Natural killer cell (primary cell): ENCODE results near the gene ENPP3. TPM values are rescaled to one million over a fixed set of nuclear protein-coding genes. Genes with fewer than 3 reads are reported as not detected.

Experiments used
- ATAC-seq, 3 donors: fragments of 150-1000 bp in 2 of 3; fragments of 200-7000 bp in 1 of 3; cut with Tn5 transposase; 1 replicate in 1 of 3; 2 replicates in 2 of 3; pipeline ENCODE4 v1.10.0; 2021; ENCODE audit warnings: mild to moderate bottlenecking in 2 of 3, moderate library complexity in 2 of 3
- DNase-seq, 2 donors: peaks; one replicate each; pipeline versions ENCODE4 v3.0.0 to v3.0.0-alpha.2; 2013 to 2021; ENCODE audit warnings: mixed read lengths in 1 of 2
- H3K27ac ChIP-seq: one replicate; pipeline ENCODE4 v1.5.1; 2013; ENCODE audit warnings: mild to moderate bottlenecking, low read length
- H3K27me3 ChIP-seq: one replicate; pipeline ENCODE4 v1.6.1; 2013; ENCODE audit warnings: low read length; ENCODE audit not compliant: control insufficient read depth, insufficient read depth
- H3K36me3 ChIP-seq: one replicate; pipeline ENCODE4 v1.6.1; 2013; ENCODE audit warnings: low read length; ENCODE audit not compliant: control insufficient read depth, insufficient read depth
- H3K4me1 ChIP-seq: one replicate; pipeline ENCODE4 v1.6.1; 2013; ENCODE audit warnings: low read length; ENCODE audit not compliant: control insufficient read depth, insufficient read depth
- H3K4me3 ChIP-seq: one replicate; pipeline ENCODE4 v1.5.1; 2013; ENCODE audit warnings: low read length
- H3K9me3 ChIP-seq: one replicate; pipeline ENCODE4 v1.6.1; 2013; ENCODE audit warnings: low read length; ENCODE audit not compliant: control insufficient read depth, insufficient read depth
- H3K27ac Mint-ChIP-seq, 2 donors: one replicate each; pipeline ENCODE4 v1.8.0; 2022; ENCODE audit warnings: mild to moderate bottlenecking in 2 of 2, mixed read lengths in 2 of 2, moderate library complexity in 1 of 2
- H3K27me3 Mint-ChIP-seq, 2 donors: one replicate each; pipeline ENCODE4 v1.8.0; 2022; ENCODE audit warnings: low read depth in 2 of 2, mixed read lengths in 2 of 2
- H3K36me3 Mint-ChIP-seq: one replicate; pipeline ENCODE4 v1.8.0; 2022; ENCODE audit warnings: mixed read lengths
- H3K4me1 Mint-ChIP-seq, 2 donors: one replicate each; pipeline ENCODE4 v1.8.0; 2022; ENCODE audit warnings: mixed read lengths in 2 of 2
- H3K4me3 Mint-ChIP-seq: one replicate; pipeline ENCODE4 v1.8.0; 2022; ENCODE audit warnings: mild to moderate bottlenecking, moderate library complexity, mixed read lengths
- H3K9me3 Mint-ChIP-seq, 2 donors: one replicate each; pipeline ENCODE4 v1.8.0; 2022; ENCODE audit warnings: mixed read lengths in 2 of 2
- CTCF ChIP-seq: fragments of 200-600 bp; IDR thresholded peaks from one replicate; pipeline ENCODE4 v1.8.0; 2022; ENCODE audit warnings: antibody characterized with exemption
- WGBS: methylation state at CpG from one replicate; pipeline ENCODE4 v1.1.7; 2013; ENCODE audit warnings: missing lambda C conversion rate; ENCODE audit not compliant: insufficient coverage; 5-methylcytosine and 5-hydroxymethylcytosine counted together
- intact Hi-C: fragments of 100-400 bp; cut with micrococcal nuclease; formaldehyde crosslinking; loops from one replicate; pipeline ENCODE4 v1.14.2; 2022
- total RNA-seq, 4 donors: library from RNA; stranded (reverse); fragments of 120-200 nt in 1 of 4; gene quantifications; one replicate each; pipeline versions ENCODE4 v1.2.3 to v1.2.4, GENCODE V29; 2013 to 2022

ENPP3 gene
- total RNA-seq, 3 donors from 2014 or later (not counting 1 experiment from before 2014, with no cell fraction given): 0.33 to 32.4 (median 1.8) TPM

- Mint-ChIP-seq H3K4me3 (no peak overlapping the region), H3K9me3 (no peaks in the 10 kb centered on the region), H3K27me3 (peaks cover 16 to 18% of the 10 kb centered on the region in 2 donors), H3K36me3 (no peaks in the 10 kb centered on the region), H3K27ac (no peak overlapping the region), H3K4me1 (no peaks in the 10 kb centered on the region)
- Histone ChIP-seq H3K4me1 (no peaks in the 10 kb centered on the region), H3K9me3 (no peaks in the 10 kb centered on the region), H3K27ac (no peak overlapping the region), H3K4me3 (no peak overlapping the region), H3K36me3 (no peaks in the 10 kb centered on the region), H3K27me3 (no peaks in the 10 kb centered on the region)
- intact Hi-C loops: no loop called here
- 67% methylated on average over 1 of the region's 1 CpG for WGBS
- no peak for TF ChIP-seq CTCF
- DNase-seq: no peak
- ATAC-seq: no peak
Observed at GRCh38 chr6:131768964-131769363, 131.9 kb downstream of the ENPP3 start.

- intact Hi-C loops: no loop called here
- H3K4me1 Mint-ChIP-seq: no peaks in the 10 kb centered on the region
Observed at GRCh38 chr6:131769385-131770141, 132.5 kb downstream of the ENPP3 start.

GRCh38 chr6:131770776-131771175 lies 133.7 kb downstream of the ENPP3 start:
- DNase-seq (no peak), ATAC-seq (no peak)
- no peak overlapping the region for H3K4me3 ChIP-seq
- Mint-ChIP-seq H3K36me3 (no peaks in the 10 kb centered on the region), H3K9me3 (no peaks in the 10 kb centered on the region), H3K27me3 (peaks cover 13 to 30% of the 10 kb centered on the region in 2 donors), H3K27ac (no peak overlapping the region), H3K4me1 (no peaks in the 10 kb centered on the region), H3K4me3 (no peak overlapping the region)
- no peaks in the 10 kb centered on the region for H3K36me3 ChIP-seq
- intact Hi-C loops: no loop called here
- WGBS: 88% methylated on average over 1 of the region's 1 CpG
- H3K9me3 ChIP-seq: no peaks in the 10 kb centered on the region
- TF ChIP-seq CTCF: no peak
- no peaks in the 10 kb centered on the region for H3K4me1 ChIP-seq
- H3K27ac ChIP-seq: no peak overlapping the region
- no peaks in the 10 kb centered on the region for H3K27me3 ChIP-seq

More at GRCh38 chr6:131769385-131770141, 132.5 kb downstream of the ENPP3 start:
- H3K9me3 ChIP-seq: no peaks in the 10 kb centered on the region
- no peaks in the 10 kb centered on the region for H3K4me1 ChIP-seq
- H3K36me3 ChIP-seq: no peaks in the 10 kb centered on the region
- H3K4me3 ChIP-seq: no peak overlapping the region
- peaks cover 16 to 18% of the 10 kb centered on the region in 2 donors for H3K27me3 Mint-ChIP-seq
- H3K9me3 Mint-ChIP-seq: no peaks in the 10 kb centered on the region
- no peaks in the 10 kb centered on the region for H3K27me3 ChIP-seq
- ATAC-seq (no peak), DNase-seq (no peak)
- no peak overlapping the region for H3K4me3 Mint-ChIP-seq
- no peak overlapping the region for H3K27ac Mint-ChIP-seq
- no peaks in the 10 kb centered on the region for H3K36me3 Mint-ChIP-seq
- 90% methylated on average over 12 of the region's 15 CpGs for WGBS
- H3K27ac ChIP-seq: no peak overlapping the region
- TF ChIP-seq CTCF: no peak
